Breast epithelium (tissue), 4 donors: ENCODE measurements around the gene PUM1. TPM values are rescaled to one million over a fixed set of nuclear protein-coding genes. Genes with fewer than 3 reads are reported as not detected.
"Not testable (repeated sequence)": the region's sequence is repeated elsewhere in the genome, so short reads cannot be mapped to it uniquely, and the experiment has no call there.

Experiments
- DNase-seq, 2 donors: peaks; one replicate each; pipeline ENCODE4 v3.0.0-alpha.2; 2019; ENCODE audit warnings: low spot score in 2 of 2
- H3K27ac ChIP-seq, 2 donors: fragments of 200-600 bp; sonication (generic) in 1 of 2; one replicate each; pipeline ENCODE4 v1.5.1; 2016 to 2019; ENCODE audit warnings: mild to moderate bottlenecking in 1 of 2
- H3K27me3 ChIP-seq, 2 donors: fragments of 200-600 bp; sonication (generic) in 1 of 2; one replicate each; pipeline versions ENCODE4 v1.5.1 to v1.6.0; 2017 to 2019; ENCODE audit warnings: control low read depth in 1 of 2, mild to moderate bottlenecking in 1 of 2
- H3K36me3 ChIP-seq: fragments of 200-600 bp; one replicate; pipeline ENCODE4 v1.5.1; 2019
- H3K4me1 ChIP-seq, 2 donors: fragments of 200-600 bp; sonication (generic); one replicate each; pipeline ENCODE4 v1.5.1; 2016 to 2019; ENCODE audit warnings: control low read depth in 1 of 2
- H3K4me3 ChIP-seq, 3 donors: fragments of 200-600 bp; sonication (generic); 1 replicate in 2 of 3; 2 replicates in 1 of 3; pipeline ENCODE4 v1.5.1; 2016 to 2019; ENCODE audit warnings: mild to moderate bottlenecking in 3 of 3, moderate library complexity in 2 of 3
- H3K9me3 ChIP-seq, 2 donors: fragments of 200-600 bp; sonication (generic) in 1 of 2; one replicate each; pipeline ENCODE4 v1.5.1; 2016 to 2019; ENCODE audit warnings: control low read depth in 1 of 2
- CTCF ChIP-seq, 3 donors: fragments of 450-650 bp; IDR thresholded peaks; one replicate each; pipeline ENCODE4 v1.5.1; 2016 to 2017; ENCODE audit warnings: antibody characterized with exemption in 3 of 3, mild to moderate bottlenecking in 3 of 3, moderate library complexity in 3 of 3
- POLR2A ChIP-seq: fragments of 450-650 bp; IDR thresholded peaks from one replicate; pipeline ENCODE4 v1.6.1; 2016; ENCODE audit warnings: antibody characterized with exemption, mild to moderate bottlenecking, moderate library complexity
- POLR2AphosphoS5 ChIP-seq, 3 donors: sonication (generic); formaldehyde crosslinking; IDR thresholded peaks; one replicate each; pipeline ENCODE4 v1.6.1; 2017; ENCODE audit warnings: antibody characterized with exemption in 3 of 3
- intact Hi-C: fragments of 100-400 bp; cut with DNase I; formaldehyde crosslinking; loops from one replicate; pipeline ENCODE4 v1.15.1; 2023; ENCODE audit warnings: low total_unique reads
- total RNA-seq, 3 donors: library from RNA; depleted of rRNA; stranded (reverse); fragments of >200 nt; gene quantifications; one replicate each; pipeline ENCODE4 v1.1.0, GENCODE V29; 2016

Gene PUM1
- total RNA-seq, 3 donors from 2014 or later = 93.8 to 149 (median 116) TPM

GRCh38 chr1:30942326-30942963 is 123.1 kb downstream of the PUM1 start:
- no peaks in the 10 kb centered on the region for H3K4me1 ChIP-seq
- intact Hi-C loops = no loop called here
- H3K36me3 ChIP-seq = peaks cover 13% of the 10 kb centered on the region
- H3K9me3 ChIP-seq = no peaks in the 10 kb centered on the region
- H3K27me3 ChIP-seq = no peaks in the 10 kb centered on the region
- H3K27ac ChIP-seq = no peak overlapping the region
- TF ChIP-seq CTCF (IDR thresholded peaks at IDR 0.05) = no peak
- TF ChIP-seq POLR2A = no peak
- TF ChIP-seq POLR2AphosphoS5 (IDR thresholded peaks at IDR 0.05) = no peak
- no peak overlapping the region for H3K4me3 ChIP-seq
- no peak for DNase-seq

- Histone ChIP-seq H3K27me3 (no peaks in the 10 kb centered on the region), H3K36me3 (peaks cover 13% of the 10 kb centered on the region), H3K4me1 (no peaks in the 10 kb centered on the region), H3K27ac (no peak overlapping the region), H3K4me3 (no peak overlapping the region), H3K9me3 (no peaks in the 10 kb centered on the region)
- TF ChIP-seq POLR2A = no peak
- TF ChIP-seq CTCF (IDR thresholded peaks at IDR 0.05) = no peak
- TF ChIP-seq POLR2AphosphoS5 (IDR thresholded peaks at IDR 0.05) = no peak
- intact Hi-C loops = no loop called here
- no peak for DNase-seq
These were observed 125.0 kb downstream of the PUM1 start for GRCh38 chr1:30940541-30940940.

- H3K27ac ChIP-seq = no peak overlapping the region
- H3K36me3 ChIP-seq = peaks cover 17% of the 10 kb centered on the region
- no peak overlapping the region for H3K4me3 ChIP-seq
- no peaks in the 10 kb centered on the region for H3K27me3 ChIP-seq
- intact Hi-C loops = no loop called here
- no peak for DNase-seq
- TF ChIP-seq POLR2A = no peak
- TF ChIP-seq CTCF (IDR thresholded peaks at IDR 0.05) = no peak
- no peak for TF ChIP-seq POLR2AphosphoS5 (IDR thresholded peaks at IDR 0.05)
- no peaks in the 10 kb centered on the region for H3K9me3 ChIP-seq
- no peaks in the 10 kb centered on the region for H3K4me1 ChIP-seq
These were observed 128.9 kb downstream of the PUM1 start for GRCh38 chr1:30936541-30937171.

- DNase-seq, H3K9me3 ChIP-seq, H3K27me3 ChIP-seq, H3K27ac ChIP-seq, H3K4me3 ChIP-seq, intact Hi-C loops, H3K36me3 ChIP-seq, H3K4me1 ChIP-seq: not testable (repeated sequence)
These were observed 129.8 kb downstream of the PUM1 start for GRCh38 chr1:30935758-30936157.

- intact Hi-C loops = no loop called here
These were observed 130.9 kb downstream of the PUM1 start for GRCh38 chr1:30934613-30935012.

More at GRCh38 chr1:30934613-30935012, 130.9 kb downstream of the PUM1 start:
- no peak for DNase-seq
- Histone ChIP-seq H3K36me3 (peaks cover 6% of the 10 kb centered on the region), H3K27me3 (no peaks in the 10 kb centered on the region), H3K4me1 (no peaks in the 10 kb centered on the region), H3K27ac (peak overlapping the region; percentile 57 to 74), H3K9me3 (no peaks in the 10 kb centered on the region), H3K4me3 (no peak overlapping the region)
- TF ChIP-seq POLR2AphosphoS5 (IDR thresholded peaks at IDR 0.05) (no peak), CTCF (IDR thresholded peaks at IDR 0.05) (no peak), POLR2A (no peak)
